ENCODE measurements around the gene NANS. TPM values are rescaled to one million over a fixed set of nuclear protein-coding genes. Genes with fewer than 3 reads are reported as not detected.

Gene NANS
- total and polyA plus RNA-seq, 10 of the 15 experiments (the other 5 are each of a cell fraction or from before 2014, with no cell fraction given): 21.0 to 126 (median 52.3) TPM

GRCh38 chr9:98007251-98007928 is 49.1 kb upstream of the NANS start:
- Histone ChIP-seq H3K79me2 (ENCODE audit: control insufficient read depth, insufficient read depth, low read length) (peaks cover 8% of the 10 kb centered on the region), H3K9me3 (replicated peaks; ENCODE audit: control insufficient read depth, insufficient read depth, low read length) (no peaks in the 10 kb centered on the region), H3K36me3 (ENCODE audit: control insufficient read depth in 2 of 2, insufficient read depth in 2 of 2, low read length in 1 of 2) (peaks cover 38 to 63% of the 10 kb centered on the region in 2 experiments), H2AFZ (ENCODE audit: control insufficient read depth, low read depth, low read length) (no peak overlapping the region), H4K20me1 (ENCODE audit: control insufficient read depth, insufficient read depth) (0 out of 2 replicates have a peak, but pooled peaks cover 2% of the 10 kb centered on the region), H3K27me3 (replicated peaks in 1 of 2; ENCODE audit: control insufficient read depth in 2 of 2, insufficient read depth in 2 of 2, low read length in 1 of 2) (no peaks in the 10 kb centered on the region), H3K4me2 (ENCODE audit: control insufficient read depth, insufficient read depth) (no peak overlapping the region), H3K9ac (ENCODE audit: control insufficient read depth, insufficient read depth, low read length) (no peak overlapping the region), H3K4me1 (ENCODE audit: control insufficient read depth, insufficient read depth, low read length) (no peaks in the 10 kb centered on the region), H3K27ac (ENCODE audit: control insufficient read depth, insufficient read depth) (no peak overlapping the region), H3K4me3 (no peak overlapping the region)
- RAD21 ChIA-PET (ENCODE audit: unreplicated experiment): no interaction called here
- WGBS (ENCODE audit: insufficient coverage, insufficient replicate concordance, low lambda C conversion rate, missing lambda C conversion rate): 54% methylated on average over 13 of the region's 13 CpGs
- intact Hi-C loops (cut with micrococcal nuclease; ENCODE audit: unreplicated experiment): no loop called here
- FAIRE-seq: no peak
- no TSS peak for BruUV-seq (replicated peaks)
- no peak for DNase-seq (ENCODE audit: low read depth, low spot score)
- SMC1A ChIA-PET (ENCODE audit: uncharacterized antibody, unreplicated experiment): interaction anchor here (0.8 to 1.8 kb wide), 3 partner anchors 9 to 44 kb away, joined by 3 to 7 read pairs (median 6); no protein-coding TSS in a partner anchor
- no peak for ATAC-seq
- in situ Hi-C loops (cut with MboI): no loop called here
- peak; percentile 43 for TF ChIP-seq BCL3 (IDR thresholded peaks at IDR 0.05; ENCODE audit: borderline replicate concordance, insufficient read depth, low read depth, low read length, poor library complexity, severe bottlenecking)
- TF ChIP-seq ZBED1 (IDR thresholded peaks at IDR 0.05; ENCODE audit: borderline replicate concordance): no peak
- TF ChIP-seq CREM (IDR thresholded peaks at IDR 0.05; ENCODE audit: low read depth): no peak
- TF ChIP-seq, protein P1, sequence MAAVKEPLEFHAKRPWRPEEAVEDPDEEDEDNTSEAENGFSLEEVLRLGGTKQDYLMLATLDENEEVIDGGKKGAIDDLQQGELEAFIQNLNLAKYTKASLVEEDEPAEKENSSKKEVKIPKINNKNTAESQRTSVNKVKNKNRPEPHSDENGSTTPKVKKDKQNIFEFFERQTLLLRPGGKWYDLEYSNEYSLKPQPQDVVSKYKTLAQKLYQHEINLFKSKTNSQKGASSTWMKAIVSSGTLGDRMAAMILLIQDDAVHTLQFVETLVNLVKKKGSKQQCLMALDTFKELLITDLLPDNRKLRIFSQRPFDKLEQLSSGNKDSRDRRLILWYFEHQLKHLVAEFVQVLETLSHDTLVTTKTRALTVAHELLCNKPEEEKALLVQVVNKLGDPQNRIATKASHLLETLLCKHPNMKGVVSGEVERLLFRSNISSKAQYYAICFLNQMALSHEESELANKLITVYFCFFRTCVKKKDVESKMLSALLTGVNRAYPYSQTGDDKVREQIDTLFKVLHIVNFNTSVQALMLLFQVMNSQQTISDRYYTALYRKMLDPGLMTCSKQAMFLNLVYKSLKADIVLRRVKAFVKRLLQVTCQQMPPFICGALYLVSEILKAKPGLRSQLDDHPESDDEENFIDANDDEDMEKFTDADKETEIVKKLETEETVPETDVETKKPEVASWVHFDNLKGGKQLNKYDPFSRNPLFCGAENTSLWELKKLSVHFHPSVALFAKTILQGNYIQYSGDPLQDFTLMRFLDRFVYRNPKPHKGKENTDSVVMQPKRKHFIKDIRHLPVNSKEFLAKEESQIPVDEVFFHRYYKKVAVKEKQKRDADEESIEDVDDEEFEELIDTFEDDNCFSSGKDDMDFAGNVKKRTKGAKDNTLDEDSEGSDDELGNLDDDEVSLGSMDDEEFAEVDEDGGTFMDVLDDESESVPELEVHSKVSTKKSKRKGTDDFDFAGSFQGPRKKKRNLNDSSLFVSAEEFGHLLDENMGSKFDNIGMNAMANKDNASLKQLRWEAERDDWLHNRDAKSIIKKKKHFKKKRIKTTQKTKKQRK (IDR thresholded peaks at IDR 0.05; ENCODE audit: low read depth, low read length): no peak
- TF ChIP-seq, protein P2, sequence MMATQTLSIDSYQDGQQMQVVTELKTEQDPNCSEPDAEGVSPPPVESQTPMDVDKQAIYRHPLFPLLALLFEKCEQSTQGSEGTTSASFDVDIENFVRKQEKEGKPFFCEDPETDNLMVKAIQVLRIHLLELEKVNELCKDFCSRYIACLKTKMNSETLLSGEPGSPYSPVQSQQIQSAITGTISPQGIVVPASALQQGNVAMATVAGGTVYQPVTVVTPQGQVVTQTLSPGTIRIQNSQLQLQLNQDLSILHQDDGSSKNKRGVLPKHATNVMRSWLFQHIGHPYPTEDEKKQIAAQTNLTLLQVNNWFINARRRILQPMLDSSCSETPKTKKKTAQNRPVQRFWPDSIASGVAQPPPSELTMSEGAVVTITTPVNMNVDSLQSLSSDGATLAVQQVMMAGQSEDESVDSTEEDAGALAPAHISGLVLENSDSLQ (IDR thresholded peaks at IDR 0.05): no peak
- POLR2A ChIA-PET: interaction anchor here (1.0 to 3.1 kb wide), 2 partner anchors 19 to 50 kb away, joined by 5 to 11 read pairs; no protein-coding TSS in a partner anchor
- CTCF ChIA-PET: interaction anchor here (0.8 to 1.4 kb wide), 5 partner anchors 9 to 111 kb away, joined by 3 to 7 read pairs (median 3); partner anchors contain the start of gene TRIM14

Measured in GM12878 (cell line).